ENCODE measurements around the gene ANKRD28. TPM values are rescaled to one million over a fixed set of nuclear protein-coding genes. Genes with fewer than 3 reads are reported as not detected.

ANKRD28 gene
- total and polyA plus RNA-seq, 3 experiments from 2014 or later: 11.2 to 41.5 (median 40.2) TPM

- DNase-seq: no peak
- peaks cover 13 to 20% (median 18%) of the 10 kb centered on the region in 3 donors for H3K36me3 Mint-ChIP-seq
- POLR2A ChIA-PET: interaction anchor here (0.5 kb wide), 1 partner anchor 48 kb away, joined by 6 read pairs; no protein-coding TSS in a partner anchor
Observed at GRCh38 chr3:15665510-15666150, 132.1 kb downstream of the ANKRD28 start.

DNA sequence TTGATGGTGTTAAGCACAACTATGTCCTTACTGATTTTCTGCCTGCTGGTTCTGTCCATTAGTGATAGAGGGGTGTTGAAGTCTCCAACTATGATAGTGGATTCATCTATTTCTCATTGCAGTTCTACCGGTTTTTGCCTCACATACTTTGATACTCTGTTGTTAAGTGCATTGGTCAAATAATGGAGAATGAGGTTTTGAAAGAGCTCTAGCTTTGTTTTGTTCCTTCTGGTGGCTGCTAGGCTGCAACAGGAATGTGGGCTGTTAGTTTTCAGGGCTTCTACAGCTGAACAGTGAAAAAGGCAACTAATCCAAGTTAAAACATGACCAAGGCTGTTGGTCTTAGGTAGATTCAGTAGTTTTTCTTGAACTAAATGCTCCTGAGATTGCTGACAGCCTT, 133.6 kb downstream of the ANKRD28 start:
- Mint-ChIP-seq H3K9me3 (peaks cover 0 to 8% (median 2%) of the 10 kb centered on the region in 5 donors), H3K27me3 (peaks cover 0 to 6% of the 10 kb centered on the region in 2 donors), H3K4me1 (peaks cover 24 to 44% (median 32%) of the 10 kb centered on the region in 3 donors), H3K4me3 (no peak overlapping the region), H3K27ac (no peak overlapping the region), H3K36me3 (peaks cover 6 to 22% (median 8%) of the 10 kb centered on the region in 3 donors)
- H3K27me3 ChIP-seq (ENCODE audit: insufficient read depth, low read length, poor library complexity, severe bottlenecking): no peaks in the 10 kb centered on the region
- H3K9me3 ChIP-seq (ENCODE audit: low read length): no peaks in the 10 kb centered on the region
- POLR2A ChIA-PET: no interaction called here
- no peak overlapping the region for H3K27ac ChIP-seq (ENCODE audit: low read depth, low read length)
- no peaks in the 10 kb centered on the region for H3K36me3 ChIP-seq (ENCODE audit: insufficient read depth, low read length)
- CTCF ChIA-PET: no interaction called here
- DNase-seq: no peak
- no peak overlapping the region for H3K4me3 ChIP-seq (ENCODE audit: low read length)
- peaks cover 18% of the 10 kb centered on the region for H3K4me1 ChIP-seq (ENCODE audit: insufficient read depth, low read length)

More at GRCh38 chr3:15665510-15666150, 132.1 kb downstream of the ANKRD28 start:
- H3K27me3 ChIP-seq (ENCODE audit: insufficient read depth, low read length, poor library complexity, severe bottlenecking): no peaks in the 10 kb centered on the region
- no peak overlapping the region for H3K27ac ChIP-seq (ENCODE audit: low read depth, low read length)
- H3K9me3 ChIP-seq (ENCODE audit: low read length): no peaks in the 10 kb centered on the region
- H3K4me3 ChIP-seq (ENCODE audit: low read length): no peak overlapping the region
- Mint-ChIP-seq H3K4me1 (peaks cover 19 to 34% (median 26%) of the 10 kb centered on the region in 3 donors), H3K27me3 (peaks cover 0 to 4% of the 10 kb centered on the region in 2 donors), H3K4me3 (no peak overlapping the region), H3K9me3 (peaks cover 0 to 4% (median 2%) of the 10 kb centered on the region in 5 donors), H3K27ac (no peak overlapping the region)
- CTCF ChIA-PET: interaction anchor here (0.6 kb wide), 1 partner anchor 1498 kb away, joined by 4 read pairs; no protein-coding TSS in a partner anchor
- H3K36me3 ChIP-seq (ENCODE audit: insufficient read depth, low read length): no peaks in the 10 kb centered on the region
- H3K4me1 ChIP-seq (ENCODE audit: insufficient read depth, low read length): peaks cover 18% of the 10 kb centered on the region

GRCh38 chr3:15660055-15660935, 137.5 kb downstream of the ANKRD28 start:
- Histone ChIP-seq H3K4me3 (ENCODE audit: low read length) (no peak overlapping the region), H3K9me3 (ENCODE audit: low read length) (peaks cover 9% of the 10 kb centered on the region), H3K27ac (ENCODE audit: low read depth, low read length) (no peak overlapping the region), H3K4me1 (ENCODE audit: insufficient read depth, low read length) (no peaks in the 10 kb centered on the region), H3K27me3 (ENCODE audit: insufficient read depth, low read length, poor library complexity, severe bottlenecking) (no peaks in the 10 kb centered on the region), H3K36me3 (ENCODE audit: insufficient read depth, low read length) (no peaks in the 10 kb centered on the region)
- ChIA-PET CTCF (no interaction called here), POLR2A (interaction anchor here (0.7 kb wide), 1 partner anchor 24 kb away, joined by 3 read pairs; no protein-coding TSS in a partner anchor)
- H3K4me3 Mint-ChIP-seq: no peak overlapping the region
- H3K27me3 Mint-ChIP-seq: peaks cover 0 to 6% of the 10 kb centered on the region in 2 donors
- no peak for DNase-seq
- peaks cover 12 to 40% (median 24%) of the 10 kb centered on the region in 5 donors for H3K9me3 Mint-ChIP-seq
- peaks cover 3 to 38% (median 5%) of the 10 kb centered on the region in 3 donors for H3K36me3 Mint-ChIP-seq
- H3K4me1 Mint-ChIP-seq: peaks cover 7 to 17% (median 8%) of the 10 kb centered on the region in 3 donors
- no peak overlapping the region for H3K27ac Mint-ChIP-seq

GRCh38 chr3:15659254-15659975, 138.4 kb downstream of the ANKRD28 start:
- no peak overlapping the region for H3K4me3 Mint-ChIP-seq
- H3K9me3 ChIP-seq (ENCODE audit: low read length): peaks cover 9% of the 10 kb centered on the region
- no peaks in the 10 kb centered on the region for H3K4me1 ChIP-seq (ENCODE audit: insufficient read depth, low read length)
- no peak for DNase-seq
- H3K9me3 Mint-ChIP-seq: peaks cover 12 to 46% (median 25%) of the 10 kb centered on the region in 5 donors
- no peaks in the 10 kb centered on the region for H3K36me3 ChIP-seq (ENCODE audit: insufficient read depth, low read length)
- H3K36me3 Mint-ChIP-seq: peaks cover 0 to 43% (median 3%) of the 10 kb centered on the region in 3 donors
- H3K27ac ChIP-seq (ENCODE audit: low read depth, low read length): no peak overlapping the region
- no peaks in the 10 kb centered on the region for H3K27me3 ChIP-seq (ENCODE audit: insufficient read depth, low read length, poor library complexity, severe bottlenecking)
- peaks cover 7 to 17% (median 8%) of the 10 kb centered on the region in 3 donors for H3K4me1 Mint-ChIP-seq
- no peak overlapping the region for H3K27ac Mint-ChIP-seq
- ChIA-PET POLR2A (no interaction called here), CTCF (no interaction called here)
- H3K4me3 ChIP-seq (ENCODE audit: low read length): no peak overlapping the region
- peaks cover 0 to 6% of the 10 kb centered on the region in 2 donors for H3K27me3 Mint-ChIP-seq

GRCh38 chr3:15657016-15657415, 140.8 kb downstream of the ANKRD28 start:
- POLR2A ChIA-PET: no interaction called here
- Histone ChIP-seq H3K27ac (ENCODE audit: low read depth, low read length) (no peak overlapping the region), H3K4me3 (ENCODE audit: low read length) (no peak overlapping the region), H3K9me3 (ENCODE audit: low read length) (peaks cover 9% of the 10 kb centered on the region), H3K4me1 (ENCODE audit: insufficient read depth, low read length) (no peaks in the 10 kb centered on the region), H3K36me3 (ENCODE audit: insufficient read depth, low read length) (no peaks in the 10 kb centered on the region), H3K27me3 (ENCODE audit: insufficient read depth, low read length, poor library complexity, severe bottlenecking) (no peaks in the 10 kb centered on the region)
- CTCF ChIA-PET: interaction anchor here (1.2 kb wide), 1 partner anchor 10 kb away, joined by 3 read pairs; no protein-coding TSS in a partner anchor
- Mint-ChIP-seq H3K4me3 (no peak overlapping the region), H3K36me3 (peaks cover 0 to 49% (median 3%) of the 10 kb centered on the region in 3 donors), H3K4me1 (peaks cover 7 to 17% (median 8%) of the 10 kb centered on the region in 3 donors), H3K27me3 (peaks cover 0 to 8% of the 10 kb centered on the region in 2 donors), H3K9me3 (peaks cover 12 to 43% (median 25%) of the 10 kb centered on the region in 5 donors), H3K27ac (peak overlapping the region in 1 of 8 donors; percentile 10)
- DNase-seq: no peak

- CTCF ChIA-PET: no interaction called here
- no peaks in the 10 kb centered on the region for H3K27me3 ChIP-seq (ENCODE audit: insufficient read depth, low read length, poor library complexity, severe bottlenecking)
- Mint-ChIP-seq H3K4me1 (peaks cover 7 to 17% (median 9%) of the 10 kb centered on the region in 3 donors), H3K36me3 (peaks cover 0 to 46% (median 3%) of the 10 kb centered on the region in 3 donors), H3K27ac (no peak overlapping the region), H3K9me3 (peaks cover 12 to 43% (median 23%) of the 10 kb centered on the region in 5 donors), H3K4me3 (no peak overlapping the region), H3K27me3 (peaks cover 3 to 10% of the 10 kb centered on the region in 2 donors)
- H3K27ac ChIP-seq (ENCODE audit: low read depth, low read length): no peak overlapping the region
- DNase-seq: no peak
- H3K36me3 ChIP-seq (ENCODE audit: insufficient read depth, low read length): no peaks in the 10 kb centered on the region
- no peaks in the 10 kb centered on the region for H3K4me1 ChIP-seq (ENCODE audit: insufficient read depth, low read length)
- H3K9me3 ChIP-seq (ENCODE audit: low read length): peaks cover 9% of the 10 kb centered on the region
- H3K4me3 ChIP-seq (ENCODE audit: low read length): no peak overlapping the region
- POLR2A ChIA-PET: no interaction called here
Observed at GRCh38 chr3:15656342-15656741, 141.4 kb downstream of the ANKRD28 start.

DNA sequence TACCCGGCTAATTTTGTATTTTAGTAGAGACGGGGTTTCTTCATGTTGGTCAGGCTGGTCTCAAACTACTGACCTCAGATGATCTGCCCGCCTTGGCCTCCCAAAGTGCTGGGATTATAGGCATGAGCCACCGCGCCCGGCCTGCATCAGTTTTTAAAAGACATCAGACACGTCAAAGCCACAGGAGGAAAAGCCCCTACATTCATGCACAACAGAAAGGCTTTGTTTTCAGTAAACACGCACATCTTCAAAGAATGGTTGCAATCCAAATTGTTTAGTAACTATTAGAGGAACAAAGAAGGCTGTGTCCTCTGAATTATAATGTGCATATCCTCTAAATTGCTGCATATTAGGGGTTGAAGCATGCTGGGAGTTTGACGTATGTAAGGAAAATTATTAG, 142.9 kb downstream of the ANKRD28 start:
- Histone ChIP-seq H3K36me3 (ENCODE audit: insufficient read depth, low read length) (no peaks in the 10 kb centered on the region), H3K27ac (ENCODE audit: low read depth, low read length) (no peak overlapping the region), H3K4me3 (ENCODE audit: low read length) (no peak overlapping the region), H3K27me3 (ENCODE audit: insufficient read depth, low read length, poor library complexity, severe bottlenecking) (no peaks in the 10 kb centered on the region), H3K9me3 (ENCODE audit: low read length) (peaks cover 9% of the 10 kb centered on the region), H3K4me1 (ENCODE audit: insufficient read depth, low read length) (no peaks in the 10 kb centered on the region)
- DNase-seq: no peak
- H3K4me3 Mint-ChIP-seq: no peak overlapping the region
- no peak overlapping the region for H3K27ac Mint-ChIP-seq
- H3K36me3 Mint-ChIP-seq: peaks cover 0 to 39% (median 3%) of the 10 kb centered on the region in 3 donors
- H3K27me3 Mint-ChIP-seq: peaks cover 11 to 12% of the 10 kb centered on the region in 2 donors
- peaks cover 9 to 16% (median 11%) of the 10 kb centered on the region in 3 donors for H3K4me1 Mint-ChIP-seq
- ChIA-PET CTCF (no interaction called here), POLR2A (no interaction called here)
- H3K9me3 Mint-ChIP-seq: peaks cover 12 to 40% (median 22%) of the 10 kb centered on the region in 5 donors
